Vagina (tissue), 2 donors: ENCODE results near the gene BAZ1B. TPM values are rescaled to one million over a fixed set of nuclear protein-coding genes. Genes with fewer than 3 reads are reported as not detected.

ENCODE experiments used
- DNase-seq, 2 donors: peaks; one replicate each; pipeline ENCODE4 v3.0.0-alpha.2; 2017; ENCODE audit errors: extremely low spot score in 2 of 2
- H3K27ac ChIP-seq: fragments of 200-600 bp; sonication (generic); one replicate; pipeline ENCODE4 v1.5.1; 2019
- H3K27me3 ChIP-seq: fragments of 200-600 bp; sonication (generic); one replicate; pipeline ENCODE4 v1.5.1; 2019
- H3K36me3 ChIP-seq, 2 donors: fragments of 200-600 bp; sonication (generic); one replicate each; pipeline ENCODE4 v1.5.1; 2017 to 2019
- H3K4me1 ChIP-seq: fragments of 200-600 bp; sonication (generic); one replicate; pipeline ENCODE4 v1.5.1; 2019
- H3K4me3 ChIP-seq, 2 donors: fragments of 200-600 bp; sonication (generic); 1 replicate in 1 of 2; 2 replicates in 1 of 2; pipeline ENCODE4 v1.5.1; 2016 to 2019
- H3K9me3 ChIP-seq: fragments of 200-600 bp; sonication (generic); one replicate; pipeline ENCODE4 v1.5.1; 2019
- POLR2A ChIP-seq, 2 donors: fragments of 450-650 bp; IDR thresholded peaks; one replicate each; pipeline ENCODE4 v1.6.1; 2017; ENCODE audit warnings: antibody characterized with exemption in 2 of 2, mild to moderate bottlenecking in 2 of 2, moderate library complexity in 2 of 2
- POLR2AphosphoS5 ChIP-seq, 2 donors: sonication (generic); formaldehyde crosslinking; IDR thresholded peaks; one replicate each; pipeline ENCODE4 v1.9.0; 2017; ENCODE audit warnings: antibody characterized with exemption in 2 of 2, mild to moderate bottlenecking in 2 of 2, low read depth in 1 of 2; ENCODE audit not compliant: insufficient read depth in 1 of 2
- intact Hi-C: fragments of 100-400 bp; cut with DNase I; formaldehyde crosslinking; loops from one replicate; pipeline ENCODE4 v1.15.1; 2023
- small RNA-seq: library from RNA; depleted of rRNA; stranded (forward); fragments of <200 nt; gene quantifications from one replicate; pipeline ENCODE3, GENCODE V24; 2016
- total RNA-seq: library from RNA; depleted of rRNA; stranded (reverse); fragments of >200 nt; gene quantifications from one replicate; pipeline ENCODE4 v1.2.3, GENCODE V29; 2016
- TF ChIP-seq, protein P1 (sequence below), 3 experiments: fragments of 450-650 bp in 2 of 3; fragments of 200-600 bp in 1 of 3; sonication (generic) in 1 of 3; IDR thresholded peaks; one replicate each; pipeline ENCODE4 v1.5.1; 2017 to 2019; ENCODE audit warnings: antibody characterized with exemption in 3 of 3, mild to moderate bottlenecking in 2 of 3, moderate library complexity in 2 of 3

Gene BAZ1B
- total RNA-seq, 1 donor from 2014 or later, result 45.4 TPM

DNA sequence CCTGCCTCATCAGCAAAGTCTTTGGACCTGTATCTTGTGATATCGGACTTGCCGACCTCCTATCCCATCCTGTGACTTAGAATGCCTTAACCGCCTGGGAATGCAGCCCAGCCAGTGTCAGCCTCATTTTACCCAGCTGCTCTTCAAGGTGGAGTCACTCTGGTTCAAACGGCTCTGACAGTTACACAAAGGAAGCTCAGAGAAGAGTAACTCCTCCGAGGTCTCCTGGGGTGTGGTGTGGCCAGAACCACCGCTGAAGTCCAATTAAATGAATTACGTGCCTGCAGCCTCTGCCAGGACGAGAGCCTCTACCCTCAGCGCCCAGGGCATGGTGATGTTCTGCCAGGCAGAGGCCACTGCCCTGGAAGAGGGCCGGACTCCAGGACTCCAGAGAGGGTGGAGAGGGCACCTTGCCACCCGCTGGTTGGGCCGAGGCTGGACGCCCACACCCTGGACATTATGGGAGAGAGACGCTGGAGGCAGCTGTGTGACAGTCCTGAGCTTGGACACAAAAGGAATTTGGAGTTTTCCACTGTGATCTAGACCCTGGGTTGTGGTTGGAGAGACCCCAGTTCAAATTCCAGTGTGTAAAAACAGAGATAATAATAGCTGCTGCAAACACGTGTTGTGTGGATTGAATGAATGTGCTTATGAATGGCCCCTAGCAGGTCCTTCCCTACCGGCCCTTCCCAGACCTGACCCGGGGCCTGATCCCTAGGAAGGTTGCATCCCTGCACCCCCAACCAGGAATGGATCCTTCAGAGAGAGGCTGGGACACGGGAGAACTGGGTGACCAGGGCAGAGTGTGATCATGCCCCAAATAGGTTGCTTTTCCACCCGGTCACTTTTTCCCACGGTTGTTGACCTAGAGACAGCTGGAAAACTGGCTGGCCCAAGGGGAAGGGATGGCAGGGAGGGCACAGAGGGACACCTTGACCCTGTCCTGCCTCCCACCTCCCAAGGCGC lies 126.3 kb downstream of the BAZ1B start:
- no peaks in the 10 kb centered on the region for H3K27me3 ChIP-seq
- DNase-seq, result no peak
- no peak overlapping the region for H3K27ac ChIP-seq
- intact Hi-C loops, result no loop called here
- H3K4me1 ChIP-seq, result no peaks in the 10 kb centered on the region
- H3K4me3 ChIP-seq, result no peak overlapping the region
- no peaks in the 10 kb centered on the region for H3K9me3 ChIP-seq
- TF ChIP-seq, protein P1, sequence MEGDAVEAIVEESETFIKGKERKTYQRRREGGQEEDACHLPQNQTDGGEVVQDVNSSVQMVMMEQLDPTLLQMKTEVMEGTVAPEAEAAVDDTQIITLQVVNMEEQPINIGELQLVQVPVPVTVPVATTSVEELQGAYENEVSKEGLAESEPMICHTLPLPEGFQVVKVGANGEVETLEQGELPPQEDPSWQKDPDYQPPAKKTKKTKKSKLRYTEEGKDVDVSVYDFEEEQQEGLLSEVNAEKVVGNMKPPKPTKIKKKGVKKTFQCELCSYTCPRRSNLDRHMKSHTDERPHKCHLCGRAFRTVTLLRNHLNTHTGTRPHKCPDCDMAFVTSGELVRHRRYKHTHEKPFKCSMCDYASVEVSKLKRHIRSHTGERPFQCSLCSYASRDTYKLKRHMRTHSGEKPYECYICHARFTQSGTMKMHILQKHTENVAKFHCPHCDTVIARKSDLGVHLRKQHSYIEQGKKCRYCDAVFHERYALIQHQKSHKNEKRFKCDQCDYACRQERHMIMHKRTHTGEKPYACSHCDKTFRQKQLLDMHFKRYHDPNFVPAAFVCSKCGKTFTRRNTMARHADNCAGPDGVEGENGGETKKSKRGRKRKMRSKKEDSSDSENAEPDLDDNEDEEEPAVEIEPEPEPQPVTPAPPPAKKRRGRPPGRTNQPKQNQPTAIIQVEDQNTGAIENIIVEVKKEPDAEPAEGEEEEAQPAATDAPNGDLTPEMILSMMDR (IDR thresholded peaks at IDR 0.05), result no peak
- no peak for TF ChIP-seq POLR2AphosphoS5 (IDR thresholded peaks at IDR 0.05; ENCODE audit: insufficient read depth in 1 of 2, low read depth in 1 of 2)
- TF ChIP-seq POLR2A (IDR thresholded peaks at IDR 0.05), result no peak
- H3K36me3 ChIP-seq, result no peaks in the 10 kb centered on the region

DNA sequence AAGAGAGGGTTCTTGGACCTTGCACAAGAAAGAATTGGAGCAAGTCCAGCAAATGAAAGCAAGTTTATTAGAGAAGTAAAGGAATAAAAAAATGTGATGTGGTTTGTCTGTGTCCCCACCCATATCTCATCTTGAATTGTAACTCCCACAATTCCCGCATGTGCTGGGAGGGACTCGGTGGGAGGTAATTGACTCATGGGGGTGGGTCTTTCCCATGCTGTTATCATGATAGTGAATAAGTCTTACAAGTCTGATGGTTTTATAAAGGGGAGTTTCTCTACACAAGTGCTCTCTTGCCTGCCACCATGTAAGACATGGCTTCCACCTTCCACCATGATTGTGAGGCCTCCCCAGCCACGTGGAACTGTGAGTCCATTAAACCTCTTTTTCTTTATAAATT lies 127.7 kb downstream of the BAZ1B start:
- no peaks in the 10 kb centered on the region for H3K36me3 ChIP-seq
- no peak overlapping the region for H3K27ac ChIP-seq
- DNase-seq, result no peak
- H3K9me3 ChIP-seq, result no peaks in the 10 kb centered on the region
- no peaks in the 10 kb centered on the region for H3K4me1 ChIP-seq
- no peak overlapping the region for H3K4me3 ChIP-seq
- intact Hi-C loops, result no loop called here
- H3K27me3 ChIP-seq, result no peaks in the 10 kb centered on the region
- no peak for TF ChIP-seq POLR2AphosphoS5 (IDR thresholded peaks at IDR 0.05; ENCODE audit: insufficient read depth in 1 of 2, low read depth in 1 of 2)
- TF ChIP-seq, protein P1 (IDR thresholded peaks at IDR 0.05), result no peak
- no peak for TF ChIP-seq POLR2A (IDR thresholded peaks at IDR 0.05)

DNA sequence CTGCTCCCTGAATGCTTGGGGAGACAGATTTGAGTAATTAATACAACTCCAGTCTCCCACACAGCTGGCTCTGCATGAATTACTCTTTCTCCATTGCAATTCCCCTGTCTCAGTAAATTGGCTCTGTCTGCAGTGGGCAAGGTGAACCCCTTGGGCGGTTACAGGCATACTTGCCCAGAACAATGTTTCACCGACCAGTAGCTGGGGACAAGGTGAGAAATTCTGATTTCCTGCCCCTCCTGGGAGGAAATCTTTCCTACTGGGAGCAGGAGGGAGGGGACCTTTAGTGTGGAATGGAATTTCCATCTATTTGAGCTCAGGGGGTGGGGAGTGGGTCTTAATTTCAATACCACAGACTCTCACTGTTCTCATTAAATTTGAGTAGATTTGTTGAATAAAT lies 130.7 kb downstream of the BAZ1B start:
- Histone ChIP-seq H3K27ac (no peak overlapping the region), H3K36me3 (no peaks in the 10 kb centered on the region), H3K9me3 (peaks cover 15% of the 10 kb centered on the region), H3K27me3 (no peaks in the 10 kb centered on the region), H3K4me3 (no peak overlapping the region), H3K4me1 (no peaks in the 10 kb centered on the region)
- TF ChIP-seq POLR2AphosphoS5 (IDR thresholded peaks at IDR 0.05; ENCODE audit: insufficient read depth in 1 of 2, low read depth in 1 of 2) (no peak), POLR2A (IDR thresholded peaks at IDR 0.05) (no peak)
- TF ChIP-seq, protein P1 (IDR thresholded peaks at IDR 0.05), result no peak
- no peak for DNase-seq
- intact Hi-C loops, result no loop called here

Small RNA genes lying within 50 kb of the gene (small RNA-seq; reads per million reads assigned to genes)
- gene RF00019 (not detected), gene RNU6-1198P (not detected)

Other genes starting within 250 kb of the BAZ1B start
- gene NSUN5, start 213.5 kb downstream of the BAZ1B start, total RNA-seq, result 25.3 TPM
- not detected for gene TRIM50, start 194.2 kb downstream of the BAZ1B start, total RNA-seq
- not detected for gene FKBP6, start 194.1 kb downstream of the BAZ1B start, total RNA-seq
- gene FZD9, start 88.5 kb downstream of the BAZ1B start, total RNA-seq, result 1.7 TPM
- gene BCL7B, start 35.4 kb upstream of the BAZ1B start, total RNA-seq, result 57.0 TPM
- gene TBL2, start 56.3 kb upstream of the BAZ1B start, total RNA-seq, result 29.0 TPM
- 6.1 TPM for gene MLXIPL, start 102.2 kb upstream of the BAZ1B start, total RNA-seq
- 5.4 TPM for gene VPS37D, start 145.5 kb upstream of the BAZ1B start, total RNA-seq
- gene DNAJC30, start 161.2 kb upstream of the BAZ1B start, total RNA-seq, result 7.1 TPM
- gene BUD23, start 161.3 kb upstream of the BAZ1B start, total RNA-seq, result 49.8 TPM
- 17.2 TPM for gene STX1A, start 197.4 kb upstream of the BAZ1B start, total RNA-seq
- gene ABHD11, start 216.5 kb upstream of the BAZ1B start, total RNA-seq, result 23.8 TPM
- not detected for gene CLDN3, start 248.0 kb upstream of the BAZ1B start, total RNA-seq